Right lobe of liver (tissue), 6 donors: ENCODE measurements around the gene ADARB1. TPM values are rescaled to one million over a fixed set of nuclear protein-coding genes. Genes with fewer than 3 reads are reported as not detected.

Source experiments
- ATAC-seq, 4 donors: fragments of 200-7000 bp; cut with Tn5 transposase; one replicate each; pipeline ENCODE4 v1.9.1; 2020; ENCODE audit warnings: mild to moderate bottlenecking in 4 of 4, moderate library complexity in 4 of 4
- DNase-seq, 3 donors: peaks; one replicate each; pipeline ENCODE4 v3.0.0-alpha.2; 2020
- H3K27ac ChIP-seq, 3 donors: fragments of 200-600 bp; one replicate each; pipeline ENCODE4 v1.8.0; 2022
- H3K27me3 ChIP-seq, 2 donors: fragments of 200-600 bp; one replicate each; pipeline ENCODE4 v1.8.0; 2022
- H3K36me3 ChIP-seq, 4 donors: fragments of 200-600 bp; sonication (generic) in 1 of 4; one replicate each; pipeline versions ENCODE4 v1.5.1 to v1.8.0; 2017 to 2022; ENCODE audit warnings: control low read depth in 1 of 4
- H3K4me1 ChIP-seq, 4 donors: fragments of 200-600 bp; sonication (generic) in 1 of 4; one replicate each; pipeline versions ENCODE4 v1.5.1 to v1.8.0; 2017 to 2022; ENCODE audit warnings: control low read depth in 1 of 4
- H3K4me3 ChIP-seq, 3 donors: fragments of 200-600 bp; one replicate each; pipeline ENCODE4 v1.8.0; 2022
- H3K9me3 ChIP-seq, 4 donors: fragments of 200-600 bp; sonication (generic) in 1 of 4; one replicate each; pipeline versions ENCODE4 v1.5.1 to v1.8.0; 2017 to 2022; ENCODE audit warnings: control low read depth in 1 of 4
- CTCF ChIP-seq, 4 donors: fragments of 200-600 bp in 3 of 4; fragments of 450-650 bp in 1 of 4; IDR thresholded peaks; one replicate each; pipeline versions ENCODE4 v1.5.1 to v1.8.0; 2016 to 2022; ENCODE audit warnings: antibody characterized with exemption in 4 of 4, mild to moderate bottlenecking in 2 of 4
- POLR2A ChIP-seq: fragments of 450-650 bp; IDR thresholded peaks from one replicate; pipeline ENCODE4 v1.6.1; 2017; ENCODE audit warnings: antibody characterized with exemption, mild to moderate bottlenecking
- WGBS: methylation state at CpG from one replicate; pipeline ENCODE4 v1.1.6; 2018; ENCODE audit warnings: low coverage, low lambda C conversion rate; ENCODE audit not compliant: insufficient coverage; ENCODE audit errors: missing lambda C conversion rate; 5-methylcytosine and 5-hydroxymethylcytosine counted together
- intact Hi-C, 2 donors: fragments of 100-400 bp; cut with DNase I; formaldehyde crosslinking; loops; one replicate each; pipeline versions ENCODE4 v1.11.2 to v1.14.1; 2022
- total RNA-seq, 6 experiments: library from RNA; depleted of rRNA in 2 of 6; stranded (reverse); fragments of >200 nt in 2 of 6; fragmentation: NEBNext Ultra II Directional in 3 of 6; extraction: Animal tissue kit (Norgen Biotek cat#: 25700) in 3 of 6; gene quantifications; one replicate each; pipeline versions ENCODE4 v1.1.0 to v1.2.4, GENCODE V29; 2016 to 2023
- donor health status: DM: no; HTN: yes; CAD: no.
- donor health status: DM: no; HTN: no; CAD: no.
- donor health status: DM: no; HTN: no; CAD: no.
- donor health status: DM: no; HTN: yes; CAD: no.
- donor health status: DM: no; HTN: yes; CAD: no.

The ADARB1 gene
- total RNA-seq, 6 experiments from 2014 or later, result 4.7 to 9.9 (median 8.6) TPM

GRCh38 chr21:45088116-45088515 is 13.7 kb downstream of the ADARB1 start:
- TF ChIP-seq CTCF (IDR thresholded peaks at IDR 0.05) (no peak), POLR2A (no peak)
- 88% methylated on average over 4 of the region's 4 CpGs for WGBS
- H3K4me3 ChIP-seq, result no peak overlapping the region
- H3K27ac ChIP-seq, result no peak overlapping the region
- no peaks in the 10 kb centered on the region for H3K4me1 ChIP-seq
- DNase-seq, result no peak
- intact Hi-C loops, result no loop called here
- H3K27me3 ChIP-seq, result no peaks in the 10 kb centered on the region
- H3K9me3 ChIP-seq, result no peaks in the 10 kb centered on the region
- no peaks in the 10 kb centered on the region for H3K36me3 ChIP-seq
- ATAC-seq, result no peak

GRCh38 chr21:45088729-45089128 is 14.3 kb downstream of the ADARB1 start:
- H3K27ac ChIP-seq, result no peak overlapping the region
- intact Hi-C loops, result no loop called here
- no peak for DNase-seq
- no peaks in the 10 kb centered on the region for H3K9me3 ChIP-seq
- TF ChIP-seq POLR2A (no peak), CTCF (IDR thresholded peaks at IDR 0.05) (no peak)
- no peaks in the 10 kb centered on the region for H3K4me1 ChIP-seq
- H3K27me3 ChIP-seq, result no peaks in the 10 kb centered on the region
- no peak overlapping the region for H3K4me3 ChIP-seq
- no peaks in the 10 kb centered on the region for H3K36me3 ChIP-seq
- 85% methylated on average over 5 of the region's 8 CpGs for WGBS
- ATAC-seq, result no peak

- ATAC-seq, result no peak
- WGBS, result 80% methylated on average over 4 of the region's 4 CpGs
Observed at GRCh38 chr21:45089964-45090363, 15.6 kb downstream of the ADARB1 start.

GRCh38 chr21:45090966-45091365 is 16.6 kb downstream of the ADARB1 start:
- ATAC-seq (no peak), DNase-seq (no peak)
- H3K36me3 ChIP-seq, result no peaks in the 10 kb centered on the region
- intact Hi-C loops, result no loop called here
- no peaks in the 10 kb centered on the region for H3K27me3 ChIP-seq
- no peaks in the 10 kb centered on the region for H3K9me3 ChIP-seq
- H3K4me3 ChIP-seq, result no peak overlapping the region
- TF ChIP-seq POLR2A, result no peak
- TF ChIP-seq CTCF (IDR thresholded peaks at IDR 0.05), result no peak
- H3K27ac ChIP-seq, result no peak overlapping the region
- no peaks in the 10 kb centered on the region for H3K4me1 ChIP-seq
- 78% methylated on average over 4 of the region's 4 CpGs for WGBS

More at GRCh38 chr21:45089964-45090363, 15.6 kb downstream of the ADARB1 start:
- no peaks in the 10 kb centered on the region for H3K9me3 ChIP-seq
- no peak overlapping the region for H3K4me3 ChIP-seq
- no peak for DNase-seq
- H3K27ac ChIP-seq, result no peak overlapping the region
- TF ChIP-seq POLR2A (no peak), CTCF (IDR thresholded peaks at IDR 0.05) (no peak)
- no peaks in the 10 kb centered on the region for H3K4me1 ChIP-seq
- H3K27me3 ChIP-seq, result no peaks in the 10 kb centered on the region
- no peaks in the 10 kb centered on the region for H3K36me3 ChIP-seq
- intact Hi-C loops, result no loop called here
